Endodermal cell (in vitro differentiated cells): ENCODE data around the gene CISD1. TPM values are rescaled to one million over a fixed set of nuclear protein-coding genes. Genes with fewer than 3 reads are reported as not detected.

Source experiments
- DNase-seq: peaks from one replicate; pipeline ENCODE4 v3.0.0-alpha.2; 2017
- H3K27ac ChIP-seq: 2 replicates; pipeline ENCODE4 v1.5.1; 2013; ENCODE audit warnings: mild to moderate bottlenecking, low read depth, low read length, moderate library complexity
- H3K27me3 ChIP-seq: 2 replicates; pipeline ENCODE4 v1.6.1; 2013; ENCODE audit warnings: mild to moderate bottlenecking, low read length, moderate library complexity; ENCODE audit not compliant: insufficient read depth, control insufficient read depth, poor library complexity, severe bottlenecking
- H3K36me3 ChIP-seq: 2 replicates; pipeline ENCODE4 v1.7.0; 2013; ENCODE audit warnings: mild to moderate bottlenecking, low read length, moderate library complexity; ENCODE audit not compliant: control insufficient read depth, insufficient read depth
- H3K4me1 ChIP-seq: one replicate; pipeline ENCODE4 v1.7.0; 2013; ENCODE audit warnings: low read length; ENCODE audit not compliant: control insufficient read depth, insufficient read depth
- H3K4me3 ChIP-seq: 2 replicates; pipeline ENCODE4 v1.5.1; 2013; ENCODE audit warnings: mild to moderate bottlenecking, low read length, moderate library complexity
- H3K9ac ChIP-seq: 2 replicates; pipeline ENCODE4 v1.6.1; 2013; ENCODE audit warnings: mild to moderate bottlenecking, low read length, moderate library complexity; ENCODE audit not compliant: poor library complexity, severe bottlenecking; ENCODE audit errors: extremely low read depth
- H3K9me3 ChIP-seq: 2 replicates; pipeline ENCODE4 v1.6.1; 2013; ENCODE audit warnings: mild to moderate bottlenecking, low read length, moderate library complexity; ENCODE audit not compliant: control insufficient read depth
- H3K27ac Mint-ChIP-seq: 2 replicates; pipeline ENCODE4 v1.8.0; 2020; ENCODE audit warnings: mixed read lengths
- H3K27me3 Mint-ChIP-seq: 2 replicates; pipeline ENCODE4 v1.8.0; 2021; ENCODE audit warnings: mild to moderate bottlenecking, mixed read lengths; ENCODE audit not compliant: insufficient read depth
- H3K36me3 Mint-ChIP-seq: 2 replicates; pipeline ENCODE4 v1.8.0; 2020; ENCODE audit warnings: low read depth, mixed read lengths
- H3K4me1 Mint-ChIP-seq: 2 replicates; pipeline ENCODE4 v1.8.0; 2020; ENCODE audit warnings: mixed read lengths
- H3K4me3 Mint-ChIP-seq: 2 replicates; pipeline ENCODE4 v1.8.0; 2020; ENCODE audit warnings: mild to moderate bottlenecking, moderate library complexity, mixed read lengths
- H3K9me3 Mint-ChIP-seq: 2 replicates; pipeline ENCODE4 v1.8.0; 2020; ENCODE audit warnings: mild to moderate bottlenecking, mixed read lengths
- CTCF ChIP-seq: fragments of 200-600 bp; sonication (generic); conservative IDR thresholded peaks from 2 replicates; pipeline ENCODE4 v1.5.0; 2021; ENCODE audit warnings: antibody characterized with exemption, mild to moderate bottlenecking
- WGBS, 2 experiments: methylation state at CpG; one replicate each; pipeline versions ENCODE4 v1.1.5 to v1.1.7; 2013; ENCODE audit warnings: missing lambda C conversion rate in 2 of 2, mixed read lengths in 1 of 2; ENCODE audit not compliant: insufficient coverage in 1 of 2, insufficient read length in 1 of 2; 5-methylcytosine and 5-hydroxymethylcytosine counted together
- total RNA-seq, 2 donors: library from RNA; stranded (reverse); fragmentation: NEBNext Ultra II Directional in 1 of 2; extraction: Animal tissue kit (Norgen Biotek cat#: 25700) in 1 of 2; gene quantifications; 2 replicates in 1 of 2; 3 replicates in 1 of 2; pipeline ENCODE4 v1.2.1, GENCODE V29; 2021

The CISD1 gene
- total RNA-seq, 2 donors from 2014 or later = 33.9 to 39.0 TPM

DNA sequence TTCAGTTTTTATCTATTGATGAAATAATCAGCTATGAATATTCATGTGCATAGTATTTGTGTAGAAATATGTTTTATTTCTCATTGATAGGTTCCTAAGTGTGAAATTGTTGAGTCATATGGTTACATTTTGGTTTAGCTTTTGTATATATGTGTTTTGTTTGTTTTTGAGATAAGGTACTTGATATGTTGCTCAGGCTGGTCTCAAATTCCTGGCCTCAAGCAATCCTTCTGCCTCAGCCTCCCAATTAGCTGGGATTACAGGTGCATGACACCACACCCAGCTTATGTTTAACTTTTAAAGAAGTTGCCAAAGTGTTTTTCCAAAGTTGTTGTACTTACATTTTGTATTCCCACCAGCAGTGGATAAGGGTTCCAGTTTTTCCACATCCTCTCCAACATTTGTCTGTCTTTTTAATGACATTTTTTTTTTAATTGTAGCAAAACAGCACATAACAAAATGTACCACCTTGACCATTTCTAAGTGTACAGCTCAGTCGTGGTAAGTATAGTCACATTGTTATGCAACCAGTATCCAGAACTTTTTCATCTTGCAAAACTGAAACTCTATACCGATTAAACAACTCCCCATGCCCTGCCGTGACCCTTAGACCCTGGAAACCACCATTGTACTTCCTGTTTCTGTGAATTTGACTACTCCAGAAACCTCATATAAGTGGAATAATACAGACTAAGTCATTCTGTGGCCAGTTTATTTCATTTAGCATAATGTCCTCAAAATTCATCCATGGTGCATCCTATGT is 53.3 kb downstream of the CISD1 start:
- Mint-ChIP-seq H3K27me3 (peaks cover 9% of the 10 kb centered on the region), H3K9me3 (no peaks in the 10 kb centered on the region), H3K36me3 (no peaks in the 10 kb centered on the region), H3K4me3 (no peak overlapping the region), H3K4me1 (peaks cover 1% of the 10 kb centered on the region), H3K27ac (no peak overlapping the region)
- Histone ChIP-seq H3K4me1 (no peaks in the 10 kb centered on the region), H3K9ac (no peak overlapping the region), H3K27me3 (no peaks in the 10 kb centered on the region), H3K9me3 (no peaks in the 10 kb centered on the region), H3K27ac (no peak overlapping the region), H3K36me3 (no peaks in the 10 kb centered on the region), H3K4me3 (no peak overlapping the region)
- DNase-seq = no peak
- TF ChIP-seq CTCF = no peak
- 87 to 92% methylated on average over 3 of the region's 3 CpGs for WGBS, 2 experiments

- Mint-ChIP-seq H3K27ac (no peak overlapping the region), H3K27me3 (peaks cover 12% of the 10 kb centered on the region), H3K4me1 (peaks cover 2% of the 10 kb centered on the region), H3K4me3 (no peak overlapping the region), H3K9me3 (peaks cover 2% of the 10 kb centered on the region), H3K36me3 (no peaks in the 10 kb centered on the region)
- H3K9me3 ChIP-seq = no peaks in the 10 kb centered on the region
- no peaks in the 10 kb centered on the region for H3K36me3 ChIP-seq
- no peak overlapping the region for H3K27ac ChIP-seq
- DNase-seq = no peak
- no CpG with 5 or more reads among the region's 1 CpG for WGBS, 2 experiments
- no peak overlapping the region for H3K9ac ChIP-seq
- no peaks in the 10 kb centered on the region for H3K4me1 ChIP-seq
- no peak overlapping the region for H3K4me3 ChIP-seq
- no peaks in the 10 kb centered on the region for H3K27me3 ChIP-seq
- no peak for TF ChIP-seq CTCF
Observed at GRCh38 chr10:58322835-58323209, 53.9 kb downstream of the CISD1 start.

DNA sequence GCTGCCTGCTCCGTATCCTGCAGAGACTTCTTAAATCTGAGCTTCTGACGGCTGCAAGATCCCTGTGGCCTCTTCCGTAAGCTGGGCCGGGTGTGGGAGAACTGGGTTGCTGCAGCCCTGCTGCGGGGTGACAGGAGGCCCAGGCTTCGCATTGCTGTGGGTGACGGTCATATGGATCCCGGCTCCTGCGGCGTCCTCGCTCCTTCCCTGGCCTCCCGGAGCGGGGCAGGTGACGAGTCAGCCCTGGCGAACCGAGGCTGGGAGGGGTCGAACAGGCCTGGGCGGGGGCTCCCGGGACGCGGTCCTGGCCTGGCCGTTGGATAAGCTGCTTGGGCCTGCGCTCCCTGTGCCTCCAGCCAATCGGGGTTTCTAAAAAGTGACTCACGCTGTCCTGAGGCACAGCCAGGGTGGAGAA is 58.0 kb downstream of the CISD1 start:
- Histone ChIP-seq H3K9ac (no peak overlapping the region), H3K4me3 (no peak overlapping the region)
- peak; percentile 72 for DNase-seq

More for the DNA sequence above, 58.0 kb downstream of the CISD1 start:
- Histone ChIP-seq H3K9me3 (peaks cover 4% of the 10 kb centered on the region), H3K27me3 (no peaks in the 10 kb centered on the region), H3K36me3 (no peaks in the 10 kb centered on the region), H3K4me1 (no peaks in the 10 kb centered on the region), H3K27ac (no peak overlapping the region)
- Mint-ChIP-seq H3K27me3 (peaks cover 14% of the 10 kb centered on the region), H3K27ac (no peak overlapping the region), H3K4me3 (peak overlapping the region; percentile 45), H3K4me1 (peaks cover 10% of the 10 kb centered on the region), H3K36me3 (no peaks in the 10 kb centered on the region), H3K9me3 (peaks cover 2% of the 10 kb centered on the region)
- no peak for TF ChIP-seq CTCF
- 88 to 90% methylated on average over 12 to 25 of the region's 25 CpGs for WGBS, 2 experiments
